HG03280 (cell line): ENCODE measurements around the gene KIF7.

Experiments
- ATAC-seq: cut with Tn5 transposase; IDR thresholded peaks from one replicate; pipeline ENCODE4 v1.9.1; 2021; ENCODE audit warnings: mild to moderate bottlenecking, moderate library complexity; ENCODE audit not compliant: unreplicated experiment

Gene KIF7

DNA sequence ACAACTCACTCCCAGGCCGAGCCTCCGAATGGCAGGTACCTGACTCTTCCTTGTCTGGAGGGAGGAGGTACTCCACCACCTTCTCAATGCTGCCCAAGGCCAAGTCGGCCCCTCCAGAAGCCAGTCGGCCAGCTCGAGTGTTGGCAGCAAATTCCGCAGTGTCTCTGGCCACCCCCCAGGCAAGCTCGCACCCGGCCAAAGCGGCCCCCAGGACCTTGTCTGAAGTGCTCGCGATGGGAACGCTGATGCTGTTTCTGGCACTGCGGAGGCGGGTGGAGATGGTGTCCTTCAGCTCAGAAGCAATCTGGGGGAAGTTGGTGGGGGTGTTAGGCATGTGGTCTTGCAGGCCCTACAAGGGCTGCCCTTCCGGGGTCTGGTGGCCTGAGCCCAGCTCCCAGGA lies 14.7 kb upstream of the KIF7 start:
- no peak for ATAC-seq

DNA sequence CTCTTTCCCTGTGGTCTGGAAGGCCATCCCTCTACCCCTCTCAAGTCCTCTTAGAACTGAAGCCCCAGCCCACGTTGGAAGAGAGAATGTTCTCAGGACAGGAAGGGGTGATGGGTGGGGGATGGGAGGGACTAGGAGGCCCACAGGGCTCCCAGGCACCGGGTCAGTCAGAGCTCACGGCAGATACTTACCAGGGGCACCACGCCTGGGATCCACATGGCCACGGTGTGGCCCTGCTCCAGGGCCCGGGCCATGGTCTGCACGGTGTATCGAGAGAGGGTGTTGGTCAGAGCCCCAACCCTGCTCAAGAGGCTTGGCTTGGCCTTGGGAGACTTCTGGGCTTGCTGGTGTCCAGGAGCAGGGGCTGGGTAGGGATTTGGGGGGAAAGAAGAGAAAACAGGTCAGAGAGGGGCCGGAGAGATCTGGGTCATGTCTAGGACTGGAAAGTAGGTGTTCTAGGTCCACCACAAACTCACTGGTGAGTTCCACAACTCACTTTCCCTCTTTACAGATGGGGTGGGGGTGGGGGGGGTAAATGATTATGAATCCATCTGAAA lies 14.1 kb upstream of the KIF7 start:
- ATAC-seq = no peak

DNA sequence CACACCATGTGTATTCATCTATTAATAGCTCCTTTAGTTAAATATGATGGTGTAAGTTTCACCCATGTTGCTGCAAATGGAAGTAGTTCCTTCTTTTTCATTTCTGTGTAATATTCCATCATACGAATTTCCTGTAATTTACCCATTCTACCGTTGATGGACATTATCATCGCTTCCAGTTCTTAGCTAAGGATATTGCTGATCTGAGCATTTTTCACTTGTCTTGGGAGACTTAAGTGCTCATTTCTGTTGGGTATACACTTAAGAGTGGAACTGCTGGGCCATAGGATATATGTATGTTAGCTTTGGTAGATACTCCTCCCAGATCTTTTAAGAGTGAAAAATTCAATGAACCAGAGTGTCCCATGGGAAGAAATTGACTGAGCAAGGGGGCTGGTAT lies 12.9 kb upstream of the KIF7 start:
- ATAC-seq = no peak

DNA sequence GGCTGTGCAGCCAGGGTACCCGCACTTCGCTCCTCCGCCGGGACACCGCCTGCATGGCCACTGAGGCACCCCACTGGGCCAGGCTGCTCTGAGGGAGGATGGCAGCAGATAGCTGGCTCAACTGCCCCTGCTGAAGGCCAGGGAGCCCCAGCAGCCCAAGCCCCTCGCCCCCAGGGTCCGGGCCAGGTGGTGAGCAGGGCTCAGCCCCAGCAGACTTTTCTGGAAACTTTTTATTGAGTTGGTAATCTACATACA lies 12.4 kb upstream of the KIF7 start:
- ATAC-seq = no peak

DNA sequence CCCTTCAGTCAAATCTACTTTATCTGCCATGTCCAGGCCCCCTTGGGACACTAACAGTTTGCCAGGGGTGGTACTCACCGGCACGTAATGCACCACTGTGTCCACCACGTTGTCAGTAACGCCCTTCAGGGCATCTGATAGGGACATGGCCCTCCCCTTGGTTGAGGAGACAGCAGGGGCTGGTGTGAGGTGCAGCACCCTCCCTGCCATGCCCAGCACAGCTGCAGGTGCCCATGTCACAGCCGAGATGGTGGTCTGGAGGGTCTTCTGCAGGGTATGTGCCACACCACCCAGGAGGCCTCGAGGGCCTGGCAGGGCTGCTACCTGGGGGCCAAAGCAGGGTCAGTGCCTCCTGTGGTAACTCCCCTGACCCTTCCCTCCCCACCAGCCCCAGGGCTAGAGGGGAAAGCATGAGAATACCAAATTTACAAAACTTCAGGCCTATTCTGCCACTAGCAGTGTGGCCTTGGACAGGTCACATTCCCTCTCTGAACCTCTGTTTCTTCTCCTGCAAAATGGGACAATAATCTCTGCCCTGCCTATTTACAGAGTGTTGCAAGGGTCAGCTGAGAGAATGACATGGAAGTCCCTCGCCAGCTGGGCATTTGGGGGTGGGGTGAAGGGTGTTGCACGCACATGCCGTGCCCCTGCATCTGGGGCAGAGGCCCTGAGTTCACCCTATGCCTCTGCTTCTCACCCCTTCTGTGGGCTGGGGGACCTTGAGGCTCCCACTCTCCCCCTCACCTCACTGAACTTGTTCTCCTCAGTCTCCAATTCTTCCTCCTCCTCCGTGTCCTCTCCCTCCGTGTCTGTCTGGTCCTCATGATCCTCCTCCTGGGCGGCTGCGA lies 11.8 kb upstream of the KIF7 start:
- no peak for ATAC-seq

DNA sequence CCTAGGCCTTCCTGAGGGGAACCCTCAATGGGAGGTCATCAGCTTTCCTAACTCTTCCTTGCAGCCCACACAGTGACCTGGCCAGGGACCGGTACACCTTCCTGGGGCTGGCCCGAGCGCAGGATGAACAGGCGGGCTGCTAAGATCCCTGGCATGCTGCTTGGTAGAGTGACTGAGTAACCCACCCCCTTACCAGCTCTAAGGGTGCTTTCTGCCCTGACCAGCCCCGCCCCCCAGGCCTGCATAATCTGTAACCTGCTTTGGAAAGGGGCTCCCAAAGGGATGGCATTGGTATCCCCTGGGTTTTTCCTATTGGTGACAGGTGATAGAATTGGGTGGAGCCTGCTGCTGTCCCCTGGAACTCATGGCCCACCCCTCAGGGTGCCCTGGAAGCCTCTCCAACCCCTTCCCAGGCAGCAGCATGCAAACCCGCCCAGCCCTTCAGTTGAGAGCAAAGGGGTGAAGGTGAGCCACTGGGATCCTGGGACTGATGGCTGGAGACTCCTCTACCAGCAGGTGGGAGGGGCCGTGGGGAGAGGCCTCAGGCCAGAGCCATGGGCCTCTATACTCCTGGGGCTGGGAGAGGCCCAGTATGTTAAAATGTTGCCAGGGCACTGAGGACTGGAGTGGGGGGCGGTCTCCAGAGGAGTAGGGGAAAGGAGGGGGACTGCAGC lies 11.1 kb upstream of the KIF7 start:
- no peak for ATAC-seq

DNA sequence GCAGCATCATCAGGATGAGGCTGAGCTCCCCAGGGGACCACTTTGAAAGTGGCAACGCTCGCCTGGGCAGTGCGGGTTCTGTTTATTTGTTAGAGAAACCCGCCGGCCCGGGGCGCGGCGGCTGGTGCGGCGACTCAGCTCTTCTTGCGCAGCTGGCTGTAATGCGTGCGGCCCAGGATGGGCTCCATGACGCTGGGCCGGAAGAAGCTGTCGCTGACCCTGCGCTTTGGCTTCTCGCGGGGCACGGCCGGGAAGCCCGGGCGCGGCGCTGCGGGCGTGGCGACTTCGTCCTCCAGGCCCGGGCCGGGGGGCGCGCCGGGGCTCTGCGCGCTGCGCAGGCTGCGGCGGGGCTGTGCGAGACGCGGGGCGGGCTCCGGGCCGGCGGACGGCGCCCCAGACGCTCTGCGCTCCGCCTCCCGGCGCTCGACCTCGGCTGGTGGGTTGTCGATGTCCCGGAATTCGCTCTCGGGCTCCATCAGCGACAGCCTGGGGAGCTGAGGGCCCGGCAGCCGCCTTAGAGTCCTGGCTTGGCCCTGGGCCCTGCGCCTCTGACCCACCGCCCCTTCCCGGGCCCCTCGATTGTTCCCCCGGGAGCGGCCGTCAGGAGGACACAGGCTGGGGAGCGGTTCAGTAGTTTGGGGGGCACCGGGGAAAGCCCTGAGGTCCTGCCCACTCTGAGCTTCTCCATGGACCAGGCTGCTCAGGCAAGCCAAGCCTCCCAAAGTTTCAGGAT lies 10.3 kb upstream of the KIF7 start:
- no peak for ATAC-seq

DNA sequence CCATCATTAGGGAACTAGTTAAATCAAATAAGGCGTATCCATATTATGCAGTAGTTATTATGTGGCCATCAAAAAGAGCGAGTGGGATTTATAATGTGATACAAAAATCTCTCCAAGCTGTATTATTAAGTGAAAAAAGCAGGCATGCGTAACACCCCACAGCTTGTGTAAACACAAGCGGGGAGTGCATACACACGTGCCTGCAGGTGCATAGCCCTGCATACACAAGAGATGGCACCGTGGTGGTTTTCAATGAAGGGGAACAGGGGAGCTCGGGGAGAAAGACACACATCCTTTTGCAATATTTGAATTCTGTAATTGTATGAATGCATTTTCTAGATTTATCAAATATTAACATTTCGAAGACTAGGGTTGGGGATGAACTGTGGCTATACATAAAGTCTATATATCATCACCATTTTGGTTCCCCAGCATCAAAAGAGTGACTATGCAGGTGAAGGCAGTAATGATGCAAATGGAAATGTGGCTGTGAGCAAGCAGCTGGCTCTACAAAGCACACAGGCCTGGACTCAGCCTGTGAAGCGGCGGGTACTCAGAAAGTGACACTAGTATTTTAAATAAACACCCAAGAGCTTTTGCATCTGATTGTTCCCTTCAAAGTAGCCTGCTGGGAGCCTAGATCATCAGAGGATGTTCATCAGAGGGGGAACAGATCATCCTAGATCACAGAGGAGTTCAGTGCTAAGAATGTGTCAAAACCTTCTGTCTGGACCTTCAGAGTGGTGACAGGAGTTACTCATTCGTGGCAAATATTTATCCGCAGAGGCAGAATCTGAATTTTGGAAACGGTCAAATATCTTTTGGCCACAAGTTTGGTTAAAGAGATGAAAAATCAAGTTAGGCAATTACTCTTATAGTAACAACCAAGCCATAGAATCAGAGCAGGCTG lies 9.4 kb upstream of the KIF7 start:
- no peak for ATAC-seq

DNA sequence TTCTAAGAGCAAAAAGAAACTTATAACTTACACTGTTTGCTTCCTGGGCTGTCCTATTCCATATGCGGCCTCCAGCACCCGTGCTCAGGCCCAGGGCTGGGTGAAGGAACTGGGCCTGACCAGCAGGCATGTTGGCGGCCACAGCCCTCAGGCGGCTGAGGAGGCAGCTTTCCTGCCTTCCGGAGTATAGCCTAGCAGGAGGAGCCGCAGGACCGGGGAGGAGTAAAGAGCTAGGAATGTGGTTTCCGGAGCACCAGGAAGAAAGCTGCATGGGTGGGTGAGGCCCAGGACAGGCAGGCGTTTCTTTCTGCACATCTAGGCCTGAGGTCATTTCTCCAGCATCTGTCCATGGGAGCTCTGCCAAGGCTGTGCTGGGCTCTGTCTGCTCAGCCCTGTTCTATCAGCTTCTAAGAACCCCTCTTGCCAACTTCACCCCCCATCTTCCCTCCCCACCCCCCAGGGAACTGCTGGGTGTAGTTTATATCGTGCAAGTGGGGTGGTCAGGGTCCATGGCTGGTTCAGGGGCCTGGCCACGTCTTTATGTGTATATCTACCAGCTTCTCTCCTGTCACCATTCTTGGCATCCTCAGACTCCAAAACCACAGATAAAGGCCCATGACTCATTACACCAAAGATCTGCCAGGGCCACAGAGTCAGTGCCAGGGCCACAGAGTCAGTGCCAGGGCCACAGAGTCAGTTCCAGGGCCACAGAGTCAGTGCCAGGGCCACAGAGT lies 7.8 kb upstream of the KIF7 start:
- no peak for ATAC-seq

DNA sequence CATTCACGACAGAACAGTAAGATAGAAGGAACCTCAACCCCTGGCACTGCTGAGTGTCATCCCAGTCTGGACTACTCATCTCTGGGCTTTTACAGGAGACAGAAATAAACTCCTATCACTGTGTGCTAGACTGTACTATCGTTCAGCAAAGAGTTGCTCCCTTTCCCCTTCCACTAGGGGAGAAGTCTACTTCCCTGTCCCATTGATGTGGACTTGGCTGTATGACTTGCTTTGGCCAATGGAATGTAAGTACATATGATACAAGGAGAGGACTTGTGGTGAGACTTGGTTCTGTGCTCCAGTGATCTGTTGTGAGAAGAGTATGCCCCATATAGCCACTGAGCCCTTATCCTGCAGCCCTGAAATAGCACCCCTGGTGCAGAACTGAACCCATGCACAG lies 5.3 kb upstream of the KIF7 start:
- ATAC-seq = no peak

DNA sequence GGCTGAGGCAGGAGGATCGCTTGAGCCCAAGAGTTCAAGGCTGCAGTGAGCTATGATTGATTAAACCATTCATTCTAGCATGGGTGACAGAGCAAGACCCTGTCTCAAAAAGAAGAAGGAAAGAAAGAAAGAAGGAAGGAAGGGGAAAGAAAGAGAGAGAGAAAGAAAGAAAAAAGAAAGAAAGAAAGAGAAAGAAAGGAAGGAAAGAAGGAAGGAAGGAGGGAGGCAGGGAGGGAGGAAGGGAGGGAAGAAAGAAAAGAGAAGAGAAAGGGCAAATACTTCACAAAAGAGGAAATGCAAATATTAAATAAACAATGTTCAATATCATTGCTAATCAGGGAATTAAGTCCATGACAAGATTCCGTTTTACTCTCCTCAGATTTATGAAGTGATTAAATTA lies 4.0 kb upstream of the KIF7 start:
- no peak for ATAC-seq

DNA sequence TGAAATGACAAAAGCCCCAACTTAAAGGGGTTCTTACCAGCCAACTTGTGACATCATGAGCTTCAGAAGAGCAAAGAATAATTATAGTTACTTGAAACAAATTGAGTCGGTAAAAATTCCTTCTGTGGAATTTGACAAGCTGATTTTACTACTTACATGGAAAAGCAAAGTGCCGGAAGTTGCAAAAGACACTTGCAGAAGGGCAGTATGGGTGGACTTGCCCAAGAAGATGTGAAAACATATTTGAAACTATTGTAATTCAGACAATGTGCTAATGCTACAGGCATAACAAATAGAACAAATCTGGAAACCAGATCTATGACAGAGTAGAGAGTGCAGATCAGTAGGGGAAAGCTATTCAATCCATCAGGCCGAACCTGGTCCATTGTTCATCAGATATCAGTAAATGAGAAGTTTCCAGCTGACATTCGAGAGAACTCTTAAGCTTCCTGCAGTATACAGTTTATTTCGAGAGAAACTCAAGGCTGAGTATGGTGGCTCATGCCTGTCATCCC lies 2.5 kb upstream of the KIF7 start:
- no peak for ATAC-seq

DNA sequence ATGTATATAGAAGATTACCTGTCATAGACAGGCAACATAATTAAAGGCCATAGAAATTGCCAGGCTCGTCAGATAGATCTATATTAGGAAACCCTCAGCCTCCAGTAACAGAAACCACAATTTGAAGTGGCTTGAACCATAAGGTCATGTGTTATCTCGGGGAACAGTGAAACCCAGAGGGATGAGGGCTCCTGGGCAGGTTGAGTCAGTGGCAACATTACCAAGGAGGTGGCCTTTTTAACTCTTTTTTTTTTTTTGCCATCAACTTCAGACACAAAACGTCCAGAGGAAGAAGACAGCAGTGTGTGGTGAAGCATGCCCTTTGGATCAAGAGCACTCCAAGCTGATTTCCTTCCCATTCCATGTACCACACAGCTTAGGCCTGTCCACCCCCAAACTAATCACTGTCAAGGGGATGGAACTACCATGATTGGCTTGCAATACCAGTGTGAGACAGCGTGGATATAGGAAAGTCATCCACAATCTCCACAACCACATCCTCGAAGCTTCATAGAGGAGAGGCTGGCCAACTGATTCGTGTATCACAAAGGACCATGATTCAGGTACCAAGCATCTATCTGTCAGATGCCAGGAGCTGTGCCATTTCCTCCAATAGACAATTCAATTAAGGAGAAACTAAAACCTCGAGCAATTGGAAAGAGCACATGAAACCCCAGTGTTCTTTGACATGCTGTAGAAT lies 999 bp upstream of the KIF7 start:
- no peak for ATAC-seq

DNA sequence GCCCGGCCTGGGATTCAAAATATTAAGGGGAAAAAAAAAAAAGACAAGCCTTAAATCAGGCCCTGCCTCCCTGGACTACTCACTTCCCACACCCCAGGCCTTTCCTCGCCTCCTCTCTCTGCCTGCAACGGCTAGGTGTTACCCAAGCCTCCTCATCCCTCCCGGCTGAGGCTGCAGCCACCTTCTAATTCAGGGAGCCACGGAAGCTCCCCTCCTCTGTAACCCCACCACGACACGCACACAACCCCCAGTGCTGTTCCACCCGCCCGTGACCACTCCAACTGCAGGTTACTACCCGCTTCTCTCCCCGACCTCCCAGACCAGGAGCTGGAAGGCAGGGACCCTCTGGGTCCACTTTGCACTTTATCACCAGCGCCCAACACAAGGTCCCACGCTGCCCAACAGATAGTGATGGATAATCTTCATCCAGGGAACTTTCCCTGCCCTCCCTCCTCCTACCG lies 936 bp downstream of the KIF7 start:
- no peak for ATAC-seq

DNA sequence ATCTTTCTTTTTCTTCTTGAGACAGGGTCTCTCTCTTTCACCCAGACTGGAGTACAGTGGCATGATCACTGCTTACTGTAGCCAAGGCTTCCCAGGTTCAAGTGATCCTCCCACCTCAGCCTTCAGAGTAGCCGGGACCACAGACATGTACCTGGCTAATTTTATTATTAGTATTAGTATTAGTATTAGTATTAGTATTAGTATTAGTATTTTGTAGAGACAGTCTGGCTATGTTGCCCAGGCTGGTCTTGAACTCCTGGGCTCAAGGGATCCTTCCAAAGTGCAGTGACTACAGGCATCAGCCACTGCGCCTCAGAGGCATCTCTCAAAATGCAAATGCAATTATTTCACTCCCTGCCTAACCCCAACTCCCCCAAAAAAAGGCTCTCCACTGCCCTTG lies 1.7 kb downstream of the KIF7 start:
- ATAC-seq = no peak

DNA sequence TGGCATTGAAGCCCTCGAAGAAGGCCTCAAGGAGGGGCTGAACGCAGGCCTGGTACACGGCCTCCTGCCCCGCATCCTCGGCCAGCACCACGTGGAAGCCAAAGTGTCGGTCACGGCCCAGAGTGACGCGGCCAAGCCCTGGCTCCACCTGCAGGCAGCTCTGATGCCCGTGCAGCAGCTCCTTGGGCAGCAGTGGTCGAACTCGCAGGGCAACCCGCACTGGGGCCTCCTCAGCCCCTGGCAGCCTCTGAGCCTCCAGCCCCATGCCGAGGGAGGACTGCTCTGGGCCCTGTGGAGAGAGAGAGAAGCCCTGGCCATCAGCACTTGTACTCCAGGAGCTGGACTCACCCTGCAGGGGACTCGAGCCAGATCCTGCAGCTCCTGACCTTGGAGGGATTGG lies 2.6 kb downstream of the KIF7 start:
- no peak for ATAC-seq

DNA sequence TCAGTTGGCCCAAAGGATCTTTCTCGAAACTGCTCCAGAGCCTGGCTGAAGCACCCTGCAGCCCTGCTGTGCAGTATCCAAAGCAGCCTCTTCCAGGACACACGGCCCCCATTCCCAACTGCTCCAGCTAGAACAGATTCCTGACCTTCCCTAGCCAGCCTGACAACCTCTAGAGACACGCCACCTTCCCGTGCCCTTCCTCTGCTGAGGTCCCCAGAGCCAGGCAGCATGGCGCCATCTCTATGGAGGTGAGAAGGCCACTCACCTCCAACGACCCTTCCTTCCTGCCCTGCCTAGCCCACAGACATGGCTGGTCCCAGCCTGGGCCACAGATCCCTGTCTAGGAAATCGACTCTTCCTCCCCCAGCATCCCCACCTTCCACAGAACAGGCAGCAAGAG lies 3.1 kb downstream of the KIF7 start:
- no peak for ATAC-seq

DNA sequence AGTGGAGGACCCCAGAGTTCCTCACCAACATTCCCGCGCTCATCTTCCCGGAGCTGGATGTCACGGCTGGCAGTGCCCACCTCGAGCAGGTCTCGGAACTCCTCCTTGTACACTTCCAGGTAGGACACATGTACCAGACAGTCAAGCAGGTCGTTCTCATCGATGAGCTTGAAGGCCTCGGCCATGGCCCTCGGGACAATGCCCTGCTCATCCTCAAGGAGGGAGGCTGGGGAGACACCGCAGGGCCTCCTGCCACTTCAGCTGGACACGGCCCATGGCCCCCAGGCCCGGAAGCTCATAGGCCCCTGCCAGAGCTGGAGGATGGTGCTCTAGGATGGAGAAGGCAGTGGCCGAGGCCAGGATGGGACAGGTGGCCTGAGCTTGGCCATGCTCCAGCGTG lies 5.6 kb downstream of the KIF7 start:
- ATAC-seq = no peak

DNA sequence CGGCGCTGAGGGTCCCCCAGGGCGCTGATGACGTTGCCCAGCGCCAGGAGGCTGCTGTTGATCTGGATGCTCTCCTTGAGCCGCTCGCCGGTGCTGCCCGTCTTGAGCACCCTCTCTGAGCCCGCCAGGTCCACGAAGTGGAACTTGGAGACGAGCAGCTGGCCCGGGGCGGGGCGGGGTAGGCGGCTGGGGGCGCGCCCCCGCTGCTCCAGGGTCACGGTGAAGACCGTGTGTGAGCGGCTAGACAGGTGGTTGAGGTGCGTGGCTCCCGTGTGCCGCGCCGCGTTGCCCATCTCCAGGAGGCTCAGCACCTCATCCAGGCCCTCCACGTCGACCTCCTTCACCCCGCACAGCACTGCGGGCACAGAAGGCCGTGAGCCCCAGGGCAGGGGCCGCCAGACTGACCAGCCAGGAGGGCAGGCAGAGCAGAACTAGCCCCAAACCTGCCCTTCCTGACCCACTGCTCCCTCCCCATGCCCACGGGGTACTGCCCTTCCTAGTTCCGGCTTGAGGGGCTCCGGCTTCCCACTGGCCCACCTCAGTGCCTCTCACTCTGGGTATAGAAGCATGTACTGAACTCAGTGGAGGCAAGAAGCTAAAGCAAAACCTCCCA lies 6.1 kb downstream of the KIF7 start:
- ATAC-seq = no peak
